Pancreas (tissue), 10 donors: Measurements from ENCODE around the gene PHYKPL. TPM values are rescaled to one million over a fixed set of nuclear protein-coding genes. Genes with fewer than 3 reads are reported as not detected.
"Not testable (repeated sequence)": the region's sequence is repeated elsewhere in the genome, so short reads cannot be mapped to it uniquely, and the experiment has no call there.

Source experiments
- ATAC-seq, 4 donors: fragments of 200-7000 bp; cut with Tn5 transposase; one replicate each; pipeline versions ENCODE4 v1.8.0 to v1.9.1; 2020; ENCODE audit warnings: mild to moderate bottlenecking in 4 of 4, moderate library complexity in 4 of 4
- DNase-seq, 6 donors: peaks; one replicate each; pipeline ENCODE4 v3.0.0-alpha.2; 2020
- FAIRE-seq: peaks from 2 replicates; lab custom pipeline; 2012; peaks lifted over from hg19 to GRCh38; lab: Jason Lieb, UNC
- H3K27ac ChIP-seq, 4 donors: fragments of 200-600 bp; sonication (generic); 1 replicate in 3 of 4; 2 replicates in 1 of 4; pipeline versions ENCODE4 v1.5.0 to v1.8.0; 2020
- H3K27me3 ChIP-seq, 4 donors: fragments of 200-600 bp; one replicate each; pipeline ENCODE4 v1.8.0; 2021
- H3K36me3 ChIP-seq, 3 donors: fragments of 200-600 bp; sonication (generic) in 1 of 3; one replicate each; pipeline versions ENCODE4 v1.5.0 to v1.8.0; 2020 to 2021
- H3K4me1 ChIP-seq, 3 donors: fragments of 200-600 bp; one replicate each; pipeline ENCODE4 v1.8.0; 2021
- H3K4me3 ChIP-seq, 4 donors: fragments of 200-600 bp; sonication (generic) in 2 of 4; one replicate each; pipeline versions ENCODE4 v1.5.0 to v1.8.0; 2020 to 2021
- H3K9me3 ChIP-seq, 4 donors: fragments of 200-600 bp; one replicate each; pipeline ENCODE4 v1.8.0; 2021
- WGBS, 2 donors: extraction: QIAGEN DNeasy Blood & Tissue Kit; methylation state at CpG; one replicate each; pipeline ENCODE4 v1.1.7; 2013; 5-methylcytosine and 5-hydroxymethylcytosine counted together
- intact Hi-C, 3 donors: fragments of 100-400 bp; cut with DNase I; formaldehyde crosslinking; loops; one replicate each; pipeline versions ENCODE4 v1.11.1 to v1.14.2; 2022
- polyA plus RNA-seq, 2 donors: library from polyadenylated mRNA; stranded (reverse); fragments of 200-250 nt; gene quantifications; one replicate each; pipeline ENCODE4 v1.2.3, GENCODE V29; 2013
- total RNA-seq, 6 donors: library from RNA; stranded (reverse); fragmentation: NEBNext Ultra II Directional in 4 of 6; extraction: Animal tissue kit (Norgen Biotek cat#: 25700) in 4 of 6; gene quantifications; one replicate each; pipeline versions ENCODE4 v1.2.1 to v1.2.4, GENCODE V29; 2021 to 2023
- TF ChIP-seq, protein P1 (sequence below), 4 donors: fragments of 200-600 bp; sonication (generic) in 3 of 4; IDR thresholded peaks; one replicate each; pipeline versions ENCODE4 v1.5.0 to v1.8.0; 2021; ENCODE audit warnings: antibody characterized with exemption in 4 of 4
- donor health status: healthy with polysubstance abuse.
- donor health status: DM: no; HTN: no; CAD: no; lungs with moderate emphysema.
- donor health status: DM: no; HTN: no; CAD: no.
- donor health status: control.
- donor health status: control.
- donor health status: Bipolar disorder and iron deficiency.
- donor health status: DM: yes; HTN: yes; CAD: no.
- donor health status: DM: no; HTN: no; CAD: no.
- donor health status: DM: no; HTN: no; CAD: no.
- donor health status: DM: yes; HTN: yes; CAD: no.

The PHYKPL gene
- total and polyA plus RNA-seq, 8 donors = 29.3 to 83.5 (median 39.2) TPM

DNA sequence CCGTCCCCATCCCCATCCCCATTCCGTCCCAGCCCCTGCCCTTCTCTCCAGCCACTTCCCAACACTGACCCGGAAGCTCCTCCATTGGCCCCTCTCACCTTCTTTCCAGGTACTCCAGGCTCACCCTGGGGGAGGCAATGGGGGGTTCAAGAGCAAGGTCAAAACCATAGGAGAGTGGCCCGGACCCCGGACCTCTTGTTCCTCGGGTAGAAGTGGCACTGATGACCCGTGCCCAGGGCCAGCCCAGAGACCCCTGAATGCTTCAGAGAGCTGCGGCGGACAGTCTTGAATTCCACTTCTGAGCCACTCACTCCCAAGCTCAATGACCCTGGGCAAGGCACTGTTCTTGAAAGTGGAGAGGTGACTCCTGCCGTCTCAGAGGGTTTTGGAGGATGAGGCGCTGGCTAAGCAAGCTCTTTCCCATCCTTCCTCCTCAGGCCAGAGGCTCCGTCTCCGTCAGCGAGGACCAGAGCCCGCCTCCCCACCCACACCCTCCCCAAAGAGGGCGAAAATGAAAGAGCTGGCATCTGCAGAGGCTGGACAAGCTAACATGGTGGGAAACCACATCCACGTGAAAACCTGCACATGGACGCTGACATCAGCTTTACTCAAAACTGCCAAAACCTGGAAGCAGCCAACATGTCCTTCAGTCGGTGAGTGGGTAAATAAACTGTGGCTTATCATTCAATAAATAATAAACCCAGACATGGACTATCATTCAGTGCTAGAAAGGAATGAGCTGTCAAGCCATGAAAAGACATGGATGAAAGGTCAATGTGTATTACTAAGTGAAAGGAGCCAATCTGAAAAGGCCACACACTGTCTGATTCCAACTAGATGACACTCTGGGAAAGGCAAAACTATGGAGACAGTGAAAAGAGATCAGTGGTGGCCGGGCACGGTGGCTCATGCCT is 27.3 kb upstream of the PHYKPL start:
- intact Hi-C loops = no loop called here
- DNase-seq (peak in 2 of 6 donors; percentile 23 to 26), ATAC-seq (peak; percentile 70 to 76 (median 74))

DNA sequence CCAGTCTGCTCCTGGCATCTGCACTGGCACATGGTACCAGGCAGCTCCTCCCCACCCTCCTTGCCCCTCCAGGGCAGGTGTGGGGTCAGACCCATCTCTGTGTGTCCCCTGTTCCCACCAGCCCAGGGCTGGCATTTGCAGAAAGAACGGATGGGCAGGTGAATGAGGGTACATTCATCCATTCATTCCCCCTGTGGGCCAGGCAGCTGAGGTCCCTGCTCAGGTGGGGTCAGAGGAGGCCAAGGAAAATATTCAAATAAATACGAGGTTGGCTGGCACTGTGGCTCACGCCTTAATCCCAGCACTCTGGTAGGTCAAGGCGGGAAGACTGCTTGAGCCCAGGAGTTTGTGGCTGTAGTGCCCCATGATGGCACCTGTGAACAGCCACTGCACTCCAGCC is 25.0 kb upstream of the PHYKPL start:
- Histone ChIP-seq H3K4me3 (no peak overlapping the region), H3K36me3 (no peaks in the 10 kb centered on the region), H3K27ac (no peak overlapping the region), H3K4me1 (no peaks in the 10 kb centered on the region), H3K27me3 (no peaks in the 10 kb centered on the region), H3K9me3 (no peaks in the 10 kb centered on the region)
- no peak for FAIRE-seq
- ATAC-seq = no peak
- WGBS, 2 donors = 74 to 81% methylated on average over 4 of the region's 4 CpGs
- TF ChIP-seq, protein P1, sequence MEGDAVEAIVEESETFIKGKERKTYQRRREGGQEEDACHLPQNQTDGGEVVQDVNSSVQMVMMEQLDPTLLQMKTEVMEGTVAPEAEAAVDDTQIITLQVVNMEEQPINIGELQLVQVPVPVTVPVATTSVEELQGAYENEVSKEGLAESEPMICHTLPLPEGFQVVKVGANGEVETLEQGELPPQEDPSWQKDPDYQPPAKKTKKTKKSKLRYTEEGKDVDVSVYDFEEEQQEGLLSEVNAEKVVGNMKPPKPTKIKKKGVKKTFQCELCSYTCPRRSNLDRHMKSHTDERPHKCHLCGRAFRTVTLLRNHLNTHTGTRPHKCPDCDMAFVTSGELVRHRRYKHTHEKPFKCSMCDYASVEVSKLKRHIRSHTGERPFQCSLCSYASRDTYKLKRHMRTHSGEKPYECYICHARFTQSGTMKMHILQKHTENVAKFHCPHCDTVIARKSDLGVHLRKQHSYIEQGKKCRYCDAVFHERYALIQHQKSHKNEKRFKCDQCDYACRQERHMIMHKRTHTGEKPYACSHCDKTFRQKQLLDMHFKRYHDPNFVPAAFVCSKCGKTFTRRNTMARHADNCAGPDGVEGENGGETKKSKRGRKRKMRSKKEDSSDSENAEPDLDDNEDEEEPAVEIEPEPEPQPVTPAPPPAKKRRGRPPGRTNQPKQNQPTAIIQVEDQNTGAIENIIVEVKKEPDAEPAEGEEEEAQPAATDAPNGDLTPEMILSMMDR (IDR thresholded peaks at IDR 0.05) = no peak
- intact Hi-C loops = no loop called here
- no peak for DNase-seq

More for the DNA sequence above, 27.3 kb upstream of the PHYKPL start:
- Histone ChIP-seq H3K36me3 (no peaks in the 10 kb centered on the region), H3K27me3 (no peaks in the 10 kb centered on the region), H3K4me1 (no peaks in the 10 kb centered on the region), H3K27ac (no peak overlapping the region), H3K9me3 (no peaks in the 10 kb centered on the region), H3K4me3 (no peak overlapping the region)
- FAIRE-seq = no peak
- 58 to 69% methylated on average over 20 to 21 of the region's 21 CpGs for WGBS, 2 donors
- TF ChIP-seq, protein P1 (IDR thresholded peaks at IDR 0.05) = no peak

DNA sequence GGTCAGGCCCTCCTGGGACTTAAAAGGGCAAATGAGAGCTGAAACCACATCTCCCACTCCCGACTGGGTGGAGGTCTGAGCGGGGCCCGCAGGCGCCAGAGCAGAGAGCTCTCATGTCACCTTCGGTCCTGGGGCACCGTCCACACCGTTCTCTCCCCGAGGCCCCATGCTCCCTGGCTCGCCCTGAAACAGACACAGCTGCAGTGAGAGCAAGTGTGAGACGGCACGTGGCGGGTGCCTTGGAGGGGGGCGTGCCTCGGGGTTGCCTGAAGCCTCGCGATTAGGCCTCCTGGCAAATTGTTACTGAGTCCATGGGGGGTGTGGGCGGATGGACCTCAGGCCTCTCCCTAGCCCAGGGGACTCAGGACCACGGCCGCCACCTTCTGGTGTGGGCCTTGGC is 24.1 kb upstream of the PHYKPL start:
- DNase-seq = no peak
- Histone ChIP-seq H3K27me3 (no peaks in the 10 kb centered on the region), H3K4me1 (no peaks in the 10 kb centered on the region), H3K4me3 (no peak overlapping the region), H3K9me3 (no peaks in the 10 kb centered on the region), H3K36me3 (no peaks in the 10 kb centered on the region), H3K27ac (no peak overlapping the region)
- 77% methylated on average over 19 of the region's 19 CpGs for WGBS, 2 donors
- intact Hi-C loops = no loop called here
- TF ChIP-seq, protein P1 (IDR thresholded peaks at IDR 0.05) = no peak
- ATAC-seq = no peak
- FAIRE-seq = no peak

DNA sequence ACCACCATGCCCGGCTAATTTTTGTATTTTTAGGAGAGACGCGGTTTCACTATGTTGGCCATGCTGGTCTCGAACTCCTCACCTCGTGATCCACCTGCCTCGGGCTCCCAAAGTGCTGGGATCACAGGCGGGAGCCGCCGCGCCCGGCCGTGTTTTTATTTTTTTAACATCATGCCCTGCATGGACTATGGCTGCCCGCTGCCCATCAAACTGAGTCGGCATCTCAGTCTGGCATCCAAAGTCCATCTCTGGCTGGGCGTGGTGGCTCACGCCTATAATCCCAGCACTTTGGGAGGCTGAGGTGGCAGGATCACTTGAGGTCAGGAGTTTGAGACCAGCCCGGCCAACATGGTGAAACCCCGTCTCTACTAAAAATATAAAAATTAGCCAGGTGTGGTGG is 21.0 kb upstream of the PHYKPL start:
- H3K4me3 ChIP-seq, H3K4me1 ChIP-seq, H3K27ac ChIP-seq, ATAC-seq, DNase-seq, H3K36me3 ChIP-seq, FAIRE-seq, H3K9me3 ChIP-seq, H3K27me3 ChIP-seq, intact Hi-C loops: not testable (repeated sequence)
- 83 to 84% methylated on average over 18 of the region's 18 CpGs for WGBS, 2 donors

DNA sequence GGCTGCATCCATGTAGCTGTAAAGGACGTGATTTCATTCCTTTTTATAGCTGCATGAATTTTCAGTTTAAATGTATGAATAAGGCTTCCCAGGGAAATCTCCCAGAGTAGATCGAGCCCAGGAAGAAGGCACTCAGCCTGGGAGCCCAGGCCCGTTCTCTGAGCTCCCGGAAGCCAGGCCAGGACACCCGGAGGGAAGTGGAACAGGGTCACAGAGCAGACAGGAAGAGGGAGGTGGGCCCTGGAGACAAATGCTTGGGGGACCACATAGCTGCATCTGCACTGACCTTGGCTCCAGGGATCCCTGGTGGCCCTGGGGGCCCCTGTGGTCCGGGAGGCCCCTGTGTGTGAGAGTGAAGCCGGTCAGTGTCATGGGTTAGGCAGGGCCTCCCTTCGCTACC is 19.7 kb upstream of the PHYKPL start:
- DNase-seq (no peak), FAIRE-seq (no peak), ATAC-seq (no peak)
- H3K9me3 ChIP-seq = no peaks in the 10 kb centered on the region
- intact Hi-C loops = no loop called here
- H3K27me3 ChIP-seq = no peaks in the 10 kb centered on the region
- H3K36me3 ChIP-seq = no peaks in the 10 kb centered on the region
- H3K4me1 ChIP-seq = no peaks in the 10 kb centered on the region
- no peak overlapping the region for H3K27ac ChIP-seq
- TF ChIP-seq, protein P1 (IDR thresholded peaks at IDR 0.05) = no peak
- H3K4me3 ChIP-seq = no peak overlapping the region
- WGBS, 2 donors = 74% methylated on average over 8 of the region's 8 CpGs
